GM12872 (cell line): ENCODE measurements around the gene ARID5A.

Experiments
- TF ChIP-seq, protein P1 (sequence below): IDR thresholded peaks from 3 replicates; pipeline ENCODE4 v1.5.1; 2011; ENCODE audit warnings: low read depth, mild to moderate bottlenecking, low read length, moderate library complexity; ENCODE audit not compliant: insufficient read depth

Gene ARID5A

GRCh38 chr2:96534701-96535181 lies 1.8 kb upstream of the ARID5A start:
- TF ChIP-seq, protein P1, sequence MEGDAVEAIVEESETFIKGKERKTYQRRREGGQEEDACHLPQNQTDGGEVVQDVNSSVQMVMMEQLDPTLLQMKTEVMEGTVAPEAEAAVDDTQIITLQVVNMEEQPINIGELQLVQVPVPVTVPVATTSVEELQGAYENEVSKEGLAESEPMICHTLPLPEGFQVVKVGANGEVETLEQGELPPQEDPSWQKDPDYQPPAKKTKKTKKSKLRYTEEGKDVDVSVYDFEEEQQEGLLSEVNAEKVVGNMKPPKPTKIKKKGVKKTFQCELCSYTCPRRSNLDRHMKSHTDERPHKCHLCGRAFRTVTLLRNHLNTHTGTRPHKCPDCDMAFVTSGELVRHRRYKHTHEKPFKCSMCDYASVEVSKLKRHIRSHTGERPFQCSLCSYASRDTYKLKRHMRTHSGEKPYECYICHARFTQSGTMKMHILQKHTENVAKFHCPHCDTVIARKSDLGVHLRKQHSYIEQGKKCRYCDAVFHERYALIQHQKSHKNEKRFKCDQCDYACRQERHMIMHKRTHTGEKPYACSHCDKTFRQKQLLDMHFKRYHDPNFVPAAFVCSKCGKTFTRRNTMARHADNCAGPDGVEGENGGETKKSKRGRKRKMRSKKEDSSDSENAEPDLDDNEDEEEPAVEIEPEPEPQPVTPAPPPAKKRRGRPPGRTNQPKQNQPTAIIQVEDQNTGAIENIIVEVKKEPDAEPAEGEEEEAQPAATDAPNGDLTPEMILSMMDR, result no peak

- TF ChIP-seq, protein P1, result no peak
These were observed 1.2 kb upstream of the ARID5A start for GRCh38 chr2:96535331-96535730.

GRCh38 chr2:96537066-96537733 lies 648 bp downstream of the ARID5A start:
- TF ChIP-seq, protein P1, result no peak

DNA sequence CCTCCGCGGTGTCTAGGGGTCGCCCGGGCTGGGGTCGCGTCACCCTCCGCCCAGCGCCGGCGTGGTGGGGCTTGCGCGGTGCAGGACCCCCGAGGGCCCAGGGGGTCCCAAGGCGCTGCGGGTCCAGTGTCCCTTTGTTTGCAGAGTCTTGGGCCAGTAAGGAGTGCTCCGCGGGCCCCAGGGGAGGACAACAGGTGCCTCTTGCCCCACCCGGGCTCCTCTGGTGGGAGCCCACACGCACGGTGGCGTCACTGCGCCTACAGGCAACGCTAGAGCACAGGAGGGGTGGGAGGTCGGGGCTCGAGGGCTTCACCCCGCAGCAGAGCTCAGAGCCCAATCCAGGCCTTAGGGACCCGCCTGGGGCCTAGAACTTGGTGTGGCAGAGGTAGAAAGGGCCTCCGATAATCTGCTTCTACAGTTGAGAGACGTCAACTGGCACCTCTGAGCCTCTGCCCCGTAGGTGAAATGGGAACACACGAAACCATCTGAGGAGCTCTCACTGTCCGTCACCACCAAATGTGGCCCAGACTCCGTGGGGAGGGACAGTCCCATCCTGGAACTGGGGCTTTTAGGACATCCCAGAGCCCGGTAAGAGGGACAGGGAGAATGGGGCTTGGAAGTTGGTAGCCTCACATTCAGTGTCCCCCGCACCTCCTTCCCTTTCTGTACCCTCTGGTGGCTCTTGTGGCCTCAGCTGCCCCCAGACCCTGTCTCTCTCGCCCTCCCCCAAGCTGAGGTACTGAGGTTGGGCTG lies 1.4 kb downstream of the ARID5A start:
- TF ChIP-seq, protein P1, result no peak

DNA sequence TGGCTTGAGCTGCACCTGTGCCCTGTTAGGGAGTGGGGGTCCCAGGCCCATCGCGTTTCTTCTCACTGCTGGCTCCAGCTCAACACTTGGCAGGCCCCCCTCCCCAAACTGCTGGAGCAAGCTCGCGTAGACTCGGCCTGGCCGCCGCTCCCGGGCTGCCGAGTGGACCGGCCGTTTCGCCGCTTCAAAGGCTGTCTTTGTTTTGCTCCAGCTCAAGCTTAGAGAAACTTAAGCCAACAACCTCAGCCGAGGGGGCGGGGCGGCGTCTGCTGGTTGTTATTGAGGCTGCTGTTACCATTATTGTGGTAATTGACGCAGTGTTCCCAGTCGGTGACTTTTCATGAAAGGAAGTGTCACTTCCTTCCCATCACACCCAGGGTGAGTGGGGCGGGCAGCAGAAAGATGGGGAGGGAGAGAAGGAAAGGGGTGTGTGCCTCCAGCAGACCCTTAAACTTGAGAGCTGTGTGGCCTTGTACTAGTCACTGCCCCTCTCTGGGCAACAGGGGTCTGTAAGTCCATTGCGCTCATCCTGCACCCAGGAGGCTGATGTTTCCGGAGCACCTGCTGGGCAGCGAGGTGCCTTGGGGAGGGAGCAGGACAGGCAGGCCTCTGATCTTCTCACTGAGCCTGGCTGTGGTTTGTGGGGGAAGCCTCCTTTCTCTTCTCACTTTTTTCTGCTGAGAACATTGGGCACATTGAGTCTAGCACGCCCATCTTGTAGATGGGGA lies 2.1 kb downstream of the ARID5A start:
- TF ChIP-seq, protein P1, result no peak

DNA sequence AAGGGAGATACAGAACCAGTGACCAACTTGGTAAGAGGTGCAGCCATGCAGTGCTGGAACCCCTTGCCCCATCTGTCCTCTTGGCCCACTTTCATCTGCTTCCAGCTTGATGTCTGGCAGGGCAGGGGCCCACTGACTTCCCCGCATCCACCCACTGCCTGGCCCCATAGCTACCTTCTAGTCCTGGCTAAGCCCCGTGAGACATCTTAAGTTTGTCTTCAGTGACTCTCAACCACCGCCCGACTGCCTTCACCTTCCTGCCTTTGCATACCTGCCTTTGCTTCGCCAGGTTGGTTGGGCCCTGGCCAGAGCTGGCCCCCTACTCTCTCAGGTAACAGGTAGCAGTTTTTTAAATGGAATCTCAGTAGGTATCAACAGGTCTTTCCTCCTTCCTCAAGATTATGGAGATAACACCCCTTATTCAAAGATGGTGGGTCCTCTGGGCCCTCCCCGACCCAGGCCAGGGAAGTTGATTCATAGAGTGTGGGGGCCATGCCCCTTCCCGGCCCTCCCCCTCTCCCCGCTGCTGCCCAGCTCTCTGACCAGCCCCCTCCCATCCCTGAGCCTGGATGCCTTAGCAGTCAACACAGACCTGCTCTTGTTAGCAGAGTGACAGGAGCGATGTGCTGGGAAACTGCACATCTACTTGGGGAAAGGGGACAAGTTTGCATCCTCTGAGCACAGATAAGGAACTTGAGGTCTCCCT lies 2.8 kb downstream of the ARID5A start:
- TF ChIP-seq, protein P1, result no peak
